Motor neuron (in vitro differentiated cells): Measurements from ENCODE around the gene FOXB1. TPM values are rescaled to one million over a fixed set of nuclear protein-coding genes. Genes with fewer than 3 reads are reported as not detected.
A peak's percentile ranks its signal among the peaks of the same experiment; 100 is the strongest.

ENCODE experiments used
- ATAC-seq, 8 experiments: fragments of 200-7000 bp; cut with Tn5 transposase; replicated peaks in 6 of 8; 2 replicates each; pipeline ENCODE4 v1.8.0; 2021; ENCODE audit warnings: mild to moderate bottlenecking in 8 of 8, moderate library complexity in 8 of 8
- H3K27ac ChIP-seq, 2 donors: fragments of 250-450 bp; sonication (Bioruptor Pico); 2 replicates each; pipeline ENCODE4 v1.9.0; 2021; ENCODE audit warnings: antibody characterized with exemption in 2 of 2, mild to moderate bottlenecking in 2 of 2, moderate library complexity in 1 of 2
- H3K4me1 ChIP-seq, 2 donors: fragments of 250-450 bp; sonication (Bioruptor Pico); replicated peaks in 1 of 2; 2 replicates each; pipeline ENCODE4 v1.6.1; 2021; ENCODE audit warnings: antibody characterized with exemption in 2 of 2, mild to moderate bottlenecking in 2 of 2, moderate library complexity in 1 of 2
- H3K4me3 ChIP-seq, 5 donors: fragments of 250-450 bp; sonication (Bioruptor Pico); 2 replicates each; pipeline ENCODE4 v1.9.0; 2021; ENCODE audit warnings: antibody characterized with exemption in 5 of 5, mild to moderate bottlenecking in 5 of 5, moderate library complexity in 4 of 5
- WGBS, 10 experiments: fragments of 450-650 bp; shearing (Covaris generic); methylation state at CpG; one replicate each; pipeline ENCODE4 v1.0.0; 2022; 5-methylcytosine and 5-hydroxymethylcytosine counted together
- in situ Hi-C, 9 experiments: fragments of 400-800 bp; cut with MboI; loops; one replicate each; pipeline ENCODE4 v1.15.0; 2021; ENCODE audit warnings: low sequenced_read_pairs in 9 of 9, low pct_unique_long_range_greater_than_20kb in 2 of 9; ENCODE audit not compliant: unreplicated experiment in 9 of 9
- total RNA-seq, 8 experiments: library from RNA; unstranded; fragments of 300-600 nt; gene quantifications; 2 replicates each; pipeline versions ENCODE4 v1.2.3 to v1.2.4, GENCODE V29; 2022

FOXB1 gene
- total RNA-seq, 8 experiments from 2014 or later = 0.28 to 13.6 (median 7.9) TPM; not detected in 2

DNA sequence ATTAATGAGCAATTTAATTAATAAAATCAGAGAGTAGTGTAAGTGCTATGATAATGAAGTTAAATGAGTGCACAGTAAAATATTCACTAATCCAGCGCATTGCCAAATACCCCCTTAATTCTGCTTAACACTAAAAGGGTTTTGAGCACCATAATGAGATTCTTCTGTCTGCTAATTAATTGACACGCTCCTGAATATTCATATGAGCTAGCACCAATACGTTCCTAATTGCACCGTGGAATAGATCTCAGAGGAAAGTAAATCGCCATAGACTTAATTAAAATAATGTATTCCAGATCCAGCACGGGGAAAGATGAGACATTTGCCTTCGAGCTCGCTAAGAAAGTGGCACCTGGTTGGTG, 9.6 kb upstream of the FOXB1 start:
- no peak overlapping the region for H3K4me3 ChIP-seq
- 0 to 30% (median 6%) methylated on average over 1 to 8 of the region's 8 CpGs; no CpG with 5 or more reads in 1 of the 10 experiments for WGBS, 10 experiments
- H3K4me1 ChIP-seq = peaks cover 32 to 41% of the 10 kb centered on the region in 2 donors
- H3K27ac ChIP-seq = no peak overlapping the region
- ATAC-seq = no peak
- in situ Hi-C loops = no loop called here

DNA sequence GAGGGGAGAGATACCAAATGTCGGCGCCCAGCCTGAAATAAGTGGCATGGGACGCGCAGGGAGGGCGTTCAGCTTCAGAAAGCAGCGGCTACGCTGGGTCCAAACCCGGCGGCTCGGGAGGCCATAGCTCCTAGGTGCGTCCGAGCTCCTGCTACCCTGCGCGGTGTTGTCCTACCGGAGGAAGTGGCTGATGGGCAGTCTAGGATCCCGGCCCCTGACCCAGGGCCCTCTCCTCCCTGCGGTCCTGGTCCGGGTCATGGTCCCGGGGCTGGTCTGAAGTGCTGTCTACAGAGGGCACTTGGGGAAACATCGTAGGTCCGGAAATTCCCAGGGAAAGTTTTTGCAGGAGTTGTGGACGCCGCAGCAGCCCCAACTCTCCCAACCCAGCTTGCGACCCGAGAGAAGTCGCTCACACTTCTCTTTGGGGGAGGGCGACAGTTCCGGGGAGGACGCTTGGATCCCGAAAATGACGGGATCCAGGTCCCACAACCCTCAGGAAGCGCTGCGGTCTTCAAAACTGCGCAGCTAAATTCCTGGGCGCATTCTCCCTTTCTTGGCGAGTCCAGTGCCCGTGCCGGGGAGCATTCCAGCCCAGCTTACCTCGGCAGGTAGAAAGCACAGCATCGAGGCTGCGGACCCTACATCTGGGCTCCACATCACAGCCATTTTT, 9.1 kb upstream of the FOXB1 start:
- ATAC-seq = peak in 1 of 8 experiments; percentile 31
- Histone ChIP-seq H3K4me1 (peaks cover 33 to 41% of the 10 kb centered on the region in 2 donors), H3K27ac (no peak overlapping the region), H3K4me3 (peak overlapping the region in 1 of 5 donors; percentile 15)
- WGBS, 10 experiments = 1 to 58% (median 13%) methylated on average over 6 to 10 of the region's 41 CpGs; no CpG with 5 or more reads in 2 of the 10 experiments
- in situ Hi-C loops = no loop called here

DNA sequence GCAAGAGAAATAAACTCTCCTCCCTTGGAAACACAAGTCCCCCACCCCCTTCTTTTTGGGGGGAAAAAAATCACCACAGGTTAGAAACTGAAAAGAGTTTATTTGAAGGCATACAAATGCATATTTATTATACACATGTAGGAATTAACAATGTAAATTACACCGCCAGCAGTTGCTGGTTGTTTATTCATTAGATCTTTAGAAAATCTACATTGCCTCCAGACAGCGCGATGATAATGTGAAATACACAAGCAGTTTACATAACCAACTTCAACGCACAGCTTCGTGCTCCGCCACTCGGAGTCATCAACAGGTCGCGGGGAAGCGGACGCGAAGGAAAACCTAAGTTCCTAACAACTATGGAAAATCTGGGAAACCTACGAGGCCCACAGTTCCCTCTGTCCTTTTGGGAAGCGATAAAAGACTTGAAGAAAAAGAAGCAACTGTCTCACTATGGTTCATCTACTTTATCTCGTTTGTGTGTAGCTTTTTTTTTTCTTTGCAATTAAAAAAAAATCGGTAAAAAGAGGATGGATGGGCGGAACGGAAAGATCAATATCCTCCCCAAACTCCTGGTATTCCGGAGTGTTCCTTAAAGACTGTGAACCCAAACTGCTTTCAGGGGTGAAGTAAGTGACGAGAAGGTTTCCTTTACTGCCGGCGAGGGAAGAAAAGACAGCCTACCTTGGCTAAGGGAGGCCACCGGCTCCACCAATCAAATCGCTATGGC, 8.4 kb upstream of the FOXB1 start:
- WGBS, 10 experiments = 10 to 60% (median 24%) methylated on average over 4 to 22 of the region's 24 CpGs
- Histone ChIP-seq H3K4me1 (peaks cover 36 to 37% of the 10 kb centered on the region in 2 donors), H3K4me3 (peak overlapping the region in 1 of 5 donors; percentile 15), H3K27ac (no peak overlapping the region)
- in situ Hi-C loops = no loop called here
- peak in 1 of 8 experiments; percentile 72 for ATAC-seq

- peak overlapping the region in 4 of 5 donors; percentile 25 to 34 (median 31) for H3K4me3 ChIP-seq
- in situ Hi-C loops = no loop called here
- H3K27ac ChIP-seq = no peak overlapping the region
- H3K4me1 ChIP-seq = peaks cover 30 to 38% of the 10 kb centered on the region in 2 donors
- no peak for ATAC-seq
- 0 to 34% (median 19%) methylated on average over 1 to 18 of the region's 27 CpGs; no CpG with 5 or more reads in 1 of the 10 experiments for WGBS, 10 experiments
Measured at GRCh38 chr15:59996298-59997041, 7.6 kb upstream of the FOXB1 start.

- H3K4me1 ChIP-seq = peaks cover 26 to 33% of the 10 kb centered on the region in 2 donors
- in situ Hi-C loops = no loop called here
- ATAC-seq = peak in 6 of 8 experiments; percentile 18 to 54 (median 46)
- peak overlapping the region; percentile 45 to 54 for H3K27ac ChIP-seq
- 0 to 23% (median 4%) methylated on average over 1 to 12 of the region's 36 CpGs; no CpG with 5 or more reads in 1 of the 10 experiments for WGBS, 10 experiments
- peak overlapping the region; percentile 15 to 34 (median 28) for H3K4me3 ChIP-seq
Measured at GRCh38 chr15:59997070-59997701, 6.9 kb upstream of the FOXB1 start.

GRCh38 chr15:59998305-59998949, 5.7 kb upstream of the FOXB1 start:
- H3K4me1 ChIP-seq = peaks cover 24 to 31% of the 10 kb centered on the region in 2 donors
- in situ Hi-C loops = no loop called here
- 0 to 22% (median 13%) methylated on average over 3 to 8 of the region's 8 CpGs; no CpG with 5 or more reads in 2 of the 10 experiments for WGBS, 10 experiments
- ATAC-seq = peak in 5 of 8 experiments; percentile 5 to 52 (median 38)
- H3K27ac ChIP-seq = peak overlapping the region; percentile 64 to 74
- H3K4me3 ChIP-seq = peak overlapping the region in 3 of 5 donors; percentile 34 to 65 (median 56)

DNA sequence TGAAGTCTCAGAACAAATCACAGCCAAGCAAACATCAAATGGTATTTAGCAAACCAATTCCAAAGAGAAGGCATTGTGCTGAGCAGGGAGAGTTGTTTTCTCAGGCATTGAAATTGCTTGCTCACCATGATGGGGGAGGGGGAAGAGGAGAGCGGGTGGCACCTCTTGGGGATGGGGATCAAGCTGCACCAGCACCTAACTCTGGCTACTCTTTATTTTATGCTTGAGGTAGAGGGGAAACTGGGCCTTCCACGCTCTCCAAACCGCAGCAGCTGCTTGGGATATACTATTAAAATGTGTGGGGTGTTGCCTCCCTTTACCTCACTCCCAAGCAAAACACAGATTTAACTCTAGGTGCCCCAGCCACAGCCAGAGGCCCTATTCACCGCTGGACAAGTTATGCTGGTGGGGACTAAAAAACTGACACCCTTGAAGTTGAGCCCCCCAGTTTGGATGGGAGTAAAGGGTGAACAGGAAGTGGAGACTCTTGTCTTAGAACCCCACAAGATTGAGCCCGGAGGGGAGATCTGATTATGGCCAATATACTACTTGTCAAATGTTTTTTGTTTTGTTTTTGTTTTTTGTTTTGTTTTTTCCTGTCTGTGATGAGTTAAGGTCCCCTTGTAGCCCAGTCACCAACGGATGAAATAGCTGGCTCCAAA, 5.0 kb upstream of the FOXB1 start:
- peak overlapping the region; percentile 73 to 74 for H3K27ac ChIP-seq
- peaks cover 24 to 31% of the 10 kb centered on the region in 2 donors for H3K4me1 ChIP-seq
- peak overlapping the region in 4 of 5 donors; percentile 49 to 65 (median 58) for H3K4me3 ChIP-seq
- peak in 1 of 8 experiments; percentile 11 for ATAC-seq
- in situ Hi-C loops = no loop called here
- WGBS, 10 experiments = 0 to 33% (median 0%) methylated on average over 1 to 5 of the region's 6 CpGs; no CpG with 5 or more reads in 3 of the 10 experiments

GRCh38 chr15:59999612-60000112, 4.4 kb upstream of the FOXB1 start:
- 0 to 7% methylated on average over 3 to 5 of the region's 28 CpGs; no CpG with 5 or more reads in 8 of the 10 experiments for WGBS, 10 experiments
- ATAC-seq = no peak
- H3K4me3 ChIP-seq = peak overlapping the region in 4 of 5 donors; percentile 49 to 65 (median 58)
- H3K27ac ChIP-seq = peak overlapping the region; percentile 73 to 74
- in situ Hi-C loops = no loop called here
- H3K4me1 ChIP-seq = peaks cover 24 to 30% of the 10 kb centered on the region in 2 donors

DNA sequence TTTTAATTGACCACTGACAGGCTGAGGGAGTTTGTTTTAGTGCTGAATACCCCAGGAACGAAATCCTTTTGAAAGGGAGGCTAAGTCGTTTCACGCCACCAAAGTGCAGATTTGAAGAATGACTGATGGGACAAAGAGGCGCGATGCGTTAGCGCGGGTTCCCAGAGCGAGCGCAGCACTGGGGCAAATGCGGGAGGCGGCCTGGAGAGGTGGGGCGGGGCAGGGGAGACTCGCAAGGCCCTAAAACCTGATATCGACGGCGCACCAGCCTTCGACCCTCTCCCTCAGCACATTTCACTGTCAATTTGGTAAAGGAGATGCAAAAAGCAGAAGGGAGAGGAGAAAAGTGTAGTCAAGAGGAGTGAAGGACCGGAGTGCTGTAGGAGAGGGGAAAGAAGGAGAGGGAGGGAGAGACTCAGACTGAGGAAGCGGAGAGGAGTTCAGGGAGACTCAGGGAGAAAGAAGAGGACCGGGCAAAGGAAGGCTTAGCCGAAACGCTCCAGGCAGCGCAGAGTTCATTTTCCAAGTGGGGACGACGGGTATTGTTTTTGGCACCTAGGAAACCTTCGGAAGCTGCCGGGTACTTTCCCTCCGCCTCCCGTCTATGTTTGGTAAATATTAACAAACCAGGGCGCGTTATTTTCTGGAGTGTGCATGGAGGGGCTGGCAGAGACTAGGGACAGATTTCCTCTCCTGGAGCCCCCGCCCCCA, 3.8 kb upstream of the FOXB1 start:
- H3K4me1 ChIP-seq = peaks cover 20 to 24% of the 10 kb centered on the region in 2 donors
- peak overlapping the region; percentile 9 to 65 (median 56) for H3K4me3 ChIP-seq
- peak in 5 of 8 experiments; percentile 2 to 32 (median 12) for ATAC-seq
- 0 to 12% (median 7%) methylated on average over 2 to 12 of the region's 33 CpGs; no CpG with 5 or more reads in 4 of the 10 experiments for WGBS, 10 experiments
- in situ Hi-C loops = no loop called here
- peak overlapping the region; percentile 73 to 74 for H3K27ac ChIP-seq

DNA sequence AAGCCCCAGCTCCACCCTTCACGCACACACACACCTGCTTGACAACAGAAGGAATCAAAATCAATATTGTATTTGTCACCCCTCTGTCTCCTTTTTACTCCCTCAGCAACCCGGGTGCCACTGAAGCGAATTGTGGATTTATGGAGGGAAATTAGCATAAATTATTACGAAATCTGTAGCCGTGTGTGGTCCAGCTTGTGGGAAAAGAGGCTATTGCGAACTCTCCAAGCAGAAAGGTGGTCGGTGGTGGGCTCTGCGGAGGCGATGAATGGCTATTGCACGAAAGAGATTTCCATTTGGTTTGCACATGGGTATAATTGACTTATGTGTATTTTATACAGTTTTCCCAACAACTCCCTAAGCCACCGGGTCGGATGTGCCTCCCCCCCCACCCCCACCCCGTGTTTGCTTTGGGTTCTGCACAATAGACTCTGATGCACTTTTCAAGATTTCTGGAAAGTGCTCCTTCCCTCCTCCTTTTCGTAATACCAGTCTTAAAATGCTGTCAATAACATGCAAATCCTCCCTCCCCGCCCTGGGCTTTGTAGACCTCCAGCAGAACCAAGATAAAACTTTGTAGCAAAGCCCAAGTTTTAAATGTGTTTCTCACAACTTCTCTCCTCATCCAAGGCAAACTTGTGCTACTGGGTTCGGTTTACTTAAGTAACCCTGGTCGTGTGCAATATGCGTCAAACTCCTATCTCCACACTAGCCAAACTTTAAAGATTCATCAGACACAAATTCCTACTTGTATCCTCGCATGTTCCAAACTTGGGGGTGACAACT, 3.1 kb upstream of the FOXB1 start:
- in situ Hi-C loops = no loop called here
- H3K4me1 ChIP-seq = peaks cover 13 to 18% of the 10 kb centered on the region in 2 donors
- H3K4me3 ChIP-seq = peak overlapping the region; percentile 20 to 65 (median 56)
- WGBS, 10 experiments = 0 to 29% (median 11%) methylated on average over 1 to 11 of the region's 19 CpGs
- peak in 5 of 8 experiments; percentile 5 to 21 (median 7) for ATAC-seq
- H3K27ac ChIP-seq = peak overlapping the region in 1 of 2 donors; percentile 74
